Neural progenitor cell (in vitro differentiated cells): ENCODE data around the gene FGD4. TPM values are rescaled to one million over a fixed set of nuclear protein-coding genes. Genes with fewer than 3 reads are reported as not detected.

Experiments
- DNase-seq: peaks from one replicate; pipeline ENCODE4 v3.0.0-alpha.2; 2016; ENCODE audit warnings: low spot score
- H2AFZ ChIP-seq: fragments of 200-600 bp; sonication (generic); replicated peaks from 2 replicates; pipeline ENCODE4 v1.6.1; 2016; ENCODE audit warnings: antibody characterized with exemption
- H3F3A ChIP-seq: fragments of 200-600 bp; sonication (generic); 2 replicates; pipeline ENCODE4 v1.6.1; 2016; ENCODE audit warnings: antibody characterized with exemption, low read depth
- H3K27ac ChIP-seq: fragments of 200-600 bp; sonication (generic); 2 replicates; pipeline ENCODE4 v1.5.1; 2016; ENCODE audit warnings: mild to moderate bottlenecking
- H3K27me3 ChIP-seq: fragments of 200-600 bp; sonication (generic); 2 replicates; pipeline ENCODE4 v1.6.1; 2016; ENCODE audit warnings: mild to moderate bottlenecking, moderate library complexity
- H3K36me3 ChIP-seq: fragments of 200-600 bp; sonication (generic); 2 replicates; pipeline ENCODE4 v1.5.1; 2016
- H3K4me1 ChIP-seq: fragments of 200-600 bp; sonication (generic); 2 replicates; pipeline ENCODE4 v1.6.1; 2016; ENCODE audit warnings: mixed run types
- H3K4me2 ChIP-seq: fragments of 200-600 bp; sonication (generic); 2 replicates; pipeline ENCODE4 v1.6.1; 2016
- H3K4me3 ChIP-seq: fragments of 200-600 bp; sonication (generic); 2 replicates; pipeline ENCODE4 v1.5.1; 2016
- H3K79me2 ChIP-seq: fragments of 200-600 bp; sonication (generic); 2 replicates; pipeline ENCODE4 v1.6.1; 2016; ENCODE audit warnings: low read depth
- H3K9ac ChIP-seq: fragments of 200-600 bp; sonication (generic); 2 replicates; pipeline ENCODE4 v1.6.1; 2016
- H3K9me3 ChIP-seq: fragments of 200-600 bp; sonication (generic); 2 replicates; pipeline ENCODE4 v1.5.1; 2016; ENCODE audit warnings: low read depth
- H4K20me1 ChIP-seq: fragments of 200-600 bp; sonication (generic); 2 replicates; pipeline ENCODE4 v1.6.1; 2016; ENCODE audit warnings: low read depth
- H3K27ac Mint-ChIP-seq: 3 replicates; pipeline ENCODE4 v1.8.0; 2021; ENCODE audit warnings: mixed read lengths
- H3K27me3 Mint-ChIP-seq: 2 replicates; pipeline ENCODE4 v1.8.0; 2022; ENCODE audit warnings: low read depth, mild to moderate bottlenecking, inconsistent platforms, moderate library complexity, mixed read lengths; ENCODE audit not compliant: insufficient read depth
- H3K36me3 Mint-ChIP-seq: 3 replicates; pipeline ENCODE4 v1.8.0; 2021; ENCODE audit warnings: mixed read lengths
- H3K4me1 Mint-ChIP-seq: 3 replicates; pipeline ENCODE4 v1.8.0; 2021; ENCODE audit warnings: mixed read lengths
- H3K4me3 Mint-ChIP-seq: 3 replicates; pipeline ENCODE4 v1.8.0; 2021; ENCODE audit warnings: mild to moderate bottlenecking, moderate library complexity, mixed read lengths
- H3K9me3 Mint-ChIP-seq: 3 replicates; pipeline ENCODE4 v1.8.0; 2020; ENCODE audit warnings: mixed read lengths
- CTCF ChIP-seq: fragments of 200-600 bp; sonication (generic); IDR thresholded peaks from 2 replicates; pipeline ENCODE4 v1.5.1; 2017; ENCODE audit warnings: antibody characterized with exemption, mild to moderate bottlenecking
- EZH2 ChIP-seq: fragments of 200-600 bp; sonication (generic); IDR thresholded peaks from 2 replicates; pipeline ENCODE4 v1.6.1; 2017; ENCODE audit warnings: antibody characterized with exemption, mild to moderate bottlenecking, moderate library complexity
- EZH2phosphoT487 ChIP-seq: fragments of 200-600 bp; sonication (generic); IDR thresholded peaks from 2 replicates; pipeline ENCODE4 v1.6.1; 2017; ENCODE audit warnings: antibody characterized with exemption
- total RNA-seq: library from RNA; depleted of rRNA; stranded (reverse); fragments of >200 nt; gene quantifications from 2 replicates; pipeline ENCODE4 v1.2.3, GENCODE V29; 2015; ENCODE audit warnings: low replicate concordance

The FGD4 gene
- total RNA-seq, 1 donor from 2014 or later: 41.4 TPM

DNA sequence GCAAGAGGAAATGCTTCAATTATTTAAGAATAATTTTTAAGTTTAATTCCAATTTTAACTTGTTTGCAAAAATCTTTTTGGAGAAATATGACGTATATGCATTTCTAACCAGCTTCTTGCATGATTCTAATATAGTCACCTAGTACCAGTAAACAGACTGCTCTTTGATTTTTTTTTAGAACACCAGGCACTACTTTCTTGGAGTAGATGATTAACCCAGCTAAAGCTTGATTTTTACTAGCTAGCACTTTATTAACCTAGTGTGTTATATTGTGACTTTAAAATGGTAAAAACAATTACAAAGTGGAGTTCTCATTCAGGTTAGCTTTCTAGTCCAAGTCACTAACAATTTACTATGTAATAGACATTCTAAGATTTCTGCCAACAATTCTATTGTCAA lies 32.6 kb upstream of the FGD4 start:
- H2AFZ ChIP-seq: no peak overlapping the region
- DNase-seq: no peak

DNA sequence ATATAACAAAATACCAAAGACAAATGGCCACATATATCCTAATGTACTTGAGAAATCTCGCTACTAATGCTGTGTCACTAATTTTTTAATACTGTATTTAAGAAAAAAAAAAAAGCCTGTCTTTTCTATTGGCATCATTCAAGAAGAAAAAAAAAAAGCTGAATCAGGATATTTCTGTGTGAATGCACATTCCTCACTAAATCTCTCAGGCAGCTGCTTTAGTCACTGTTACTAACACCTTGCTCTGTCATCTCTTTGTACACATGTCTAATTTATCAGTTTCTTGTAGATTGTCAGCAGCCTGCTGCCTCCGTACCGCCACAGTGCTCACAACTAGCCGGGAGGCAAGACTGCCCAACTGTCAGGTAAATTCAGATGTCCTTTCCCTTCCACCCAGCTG lies 32.0 kb upstream of the FGD4 start:
- TF ChIP-seq EZH2: no peak
- TF ChIP-seq EZH2phosphoT487: no peak
- TF ChIP-seq CTCF: no peak
- DNase-seq: no peak

More for the DNA sequence above, 32.6 kb upstream of the FGD4 start:
- Histone ChIP-seq H3K4me2 (no peak overlapping the region), H3K79me2 (no peaks in the 10 kb centered on the region), H3F3A (no peaks in the 10 kb centered on the region), H3K36me3 (no peaks in the 10 kb centered on the region), H3K27ac (no peak overlapping the region), H3K9ac (no peak overlapping the region), H3K9me3 (no peaks in the 10 kb centered on the region), H3K4me1 (no peaks in the 10 kb centered on the region), H3K4me3 (no peak overlapping the region), H3K27me3 (no peaks in the 10 kb centered on the region), H4K20me1 (no peaks in the 10 kb centered on the region)
- no peaks in the 10 kb centered on the region for H3K9me3 Mint-ChIP-seq
- no peak overlapping the region for H3K4me3 Mint-ChIP-seq
- H3K4me1 Mint-ChIP-seq: peaks cover 11% of the 10 kb centered on the region
- no peak overlapping the region for H3K27ac Mint-ChIP-seq
- peaks cover 2% of the 10 kb centered on the region for H3K27me3 Mint-ChIP-seq
- no peak for TF ChIP-seq EZH2phosphoT487
- TF ChIP-seq CTCF: no peak
- TF ChIP-seq EZH2: no peak
- H3K36me3 Mint-ChIP-seq: no peaks in the 10 kb centered on the region

DNA sequence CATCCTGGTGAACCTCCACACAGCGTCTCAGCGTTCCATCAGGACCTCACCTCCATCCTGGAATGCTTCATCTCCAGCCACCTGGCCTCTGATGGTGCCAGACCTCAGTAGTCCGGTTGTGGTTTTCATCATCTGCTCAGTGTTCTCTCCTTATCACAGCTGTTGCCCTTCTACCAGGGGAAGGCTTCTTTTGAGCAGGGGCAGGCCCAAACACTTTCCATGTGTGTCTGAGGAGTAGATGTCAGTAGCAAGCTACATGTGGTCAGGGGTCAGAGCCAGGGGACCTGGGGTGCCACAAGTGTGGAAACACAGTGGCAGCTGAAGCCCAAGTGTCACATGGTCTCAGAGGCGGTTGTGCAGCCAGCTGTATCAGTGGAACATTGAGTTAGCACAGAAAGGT lies 30.2 kb upstream of the FGD4 start:
- H3F3A ChIP-seq: no peaks in the 10 kb centered on the region
- no peak overlapping the region for H3K27ac Mint-ChIP-seq

More for the DNA sequence above, 32.0 kb upstream of the FGD4 start:
- Mint-ChIP-seq H3K4me3 (no peak overlapping the region), H3K36me3 (no peaks in the 10 kb centered on the region), H3K9me3 (no peaks in the 10 kb centered on the region), H3K27me3 (peaks cover 2% of the 10 kb centered on the region), H3K27ac (peak overlapping the region; percentile 64), H3K4me1 (peaks cover 10% of the 10 kb centered on the region)
- peak overlapping the region; percentile 40 for H3K27ac ChIP-seq
- no peak overlapping the region for H3K9ac ChIP-seq
- no peaks in the 10 kb centered on the region for H3K4me1 ChIP-seq
- no peaks in the 10 kb centered on the region for H3K27me3 ChIP-seq
- H3K79me2 ChIP-seq: no peaks in the 10 kb centered on the region
- H3K4me3 ChIP-seq: no peak overlapping the region
- no peak overlapping the region for H2AFZ ChIP-seq
- no peaks in the 10 kb centered on the region for H4K20me1 ChIP-seq
- no peaks in the 10 kb centered on the region for H3K36me3 ChIP-seq
- peak overlapping the region; percentile 27 for H3K4me2 ChIP-seq
- H3F3A ChIP-seq: no peaks in the 10 kb centered on the region
- H3K9me3 ChIP-seq: no peaks in the 10 kb centered on the region

More for the DNA sequence above, 30.2 kb upstream of the FGD4 start:
- H3K27me3 ChIP-seq: no peaks in the 10 kb centered on the region
- Mint-ChIP-seq H3K36me3 (no peaks in the 10 kb centered on the region), H3K9me3 (no peaks in the 10 kb centered on the region), H3K4me3 (no peak overlapping the region), H3K27me3 (peaks cover 3% of the 10 kb centered on the region), H3K4me1 (peaks cover 4% of the 10 kb centered on the region)
- H3K4me3 ChIP-seq: no peak overlapping the region
- H3K4me2 ChIP-seq: no peak overlapping the region
- H4K20me1 ChIP-seq: no peaks in the 10 kb centered on the region
- no peaks in the 10 kb centered on the region for H3K79me2 ChIP-seq
- no peaks in the 10 kb centered on the region for H3K4me1 ChIP-seq
- H3K9ac ChIP-seq: no peak overlapping the region
- H3K9me3 ChIP-seq: no peaks in the 10 kb centered on the region
- H3K36me3 ChIP-seq: no peaks in the 10 kb centered on the region
- DNase-seq: no peak
- no peak for TF ChIP-seq CTCF
- no peak for TF ChIP-seq EZH2
- no peak for TF ChIP-seq EZH2phosphoT487
- no peak overlapping the region for H2AFZ ChIP-seq
- H3K27ac ChIP-seq: no peak overlapping the region
